GM12875 (cell line): ENCODE measurements around the gene GPR157.

Experiments used
- H3K4me3 ChIP-seq: one replicate; pipeline ENCODE4 v1.5.1; 2011; ENCODE audit warnings: low read depth, low read length, control low read depth
- CTCF ChIP-seq: IDR thresholded peaks from 2 replicates; pipeline ENCODE4 v1.5.1; 2011; ENCODE audit warnings: low read depth, mild to moderate bottlenecking, control low read depth, inconsistent platforms, low read length, moderate library complexity, borderline replicate concordance; ENCODE audit not compliant: insufficient read depth

Gene GPR157

DNA sequence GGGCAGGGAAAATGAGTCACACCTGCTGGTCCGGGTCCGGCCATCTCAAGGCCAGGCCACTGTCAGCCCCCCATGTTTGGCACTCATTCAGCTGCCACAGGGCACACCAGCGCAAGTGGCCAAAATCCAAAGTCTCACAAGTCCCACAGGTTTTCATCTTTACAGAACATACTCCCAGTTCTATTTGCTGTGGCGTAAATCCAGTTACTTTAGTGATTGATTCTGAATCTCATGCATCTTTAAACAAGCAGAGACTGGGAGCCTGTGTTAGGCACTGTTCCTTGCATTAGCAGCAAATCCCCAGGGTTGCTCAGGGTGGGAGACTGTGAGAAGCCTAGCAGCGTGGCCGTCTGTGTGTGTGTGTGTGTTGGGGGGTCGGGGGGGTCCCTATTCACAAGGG is 58.4 kb downstream of the GPR157 start:
- TF ChIP-seq CTCF: no peak
- H3K4me3 ChIP-seq: no peak overlapping the region

GRCh38 chr1:9069326-9070100 is 59.4 kb downstream of the GPR157 start, which contains the start of gene SLC2A5:
Gene SLC2A5 (minus strand): TSS chr1:9069635. CDS start chr1:9069536, 99 bp downstream.
- TF ChIP-seq CTCF: 0 out of 2 replicates have a peak, but pooled peaks have one; percentile 4

DNA sequence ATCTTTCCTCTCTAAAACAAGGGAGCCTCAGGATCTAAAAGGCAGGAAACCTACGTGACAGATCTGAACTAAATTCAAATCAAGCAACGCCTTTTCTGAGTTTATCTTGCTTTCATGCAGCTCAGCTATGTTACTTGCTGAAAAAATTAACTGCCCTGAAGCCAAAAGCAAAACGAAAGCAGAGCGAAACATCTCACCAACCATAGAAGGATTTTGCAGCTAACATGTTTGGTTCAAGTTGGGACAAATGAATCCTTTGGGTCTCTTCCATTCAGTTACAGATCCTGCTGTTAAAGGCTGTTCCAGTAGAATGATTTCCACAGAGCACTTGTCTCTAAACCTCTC is 59.9 kb downstream of the GPR157 start:
- H3K4me3 ChIP-seq: peak overlapping the region; percentile 57
- no peak for TF ChIP-seq CTCF

More at GRCh38 chr1:9069326-9070100, 59.4 kb downstream of the GPR157 start, which contains the start of gene SLC2A5:
- H3K4me3 ChIP-seq: peak within 1 kb of the TSS; percentile 57

DNA sequence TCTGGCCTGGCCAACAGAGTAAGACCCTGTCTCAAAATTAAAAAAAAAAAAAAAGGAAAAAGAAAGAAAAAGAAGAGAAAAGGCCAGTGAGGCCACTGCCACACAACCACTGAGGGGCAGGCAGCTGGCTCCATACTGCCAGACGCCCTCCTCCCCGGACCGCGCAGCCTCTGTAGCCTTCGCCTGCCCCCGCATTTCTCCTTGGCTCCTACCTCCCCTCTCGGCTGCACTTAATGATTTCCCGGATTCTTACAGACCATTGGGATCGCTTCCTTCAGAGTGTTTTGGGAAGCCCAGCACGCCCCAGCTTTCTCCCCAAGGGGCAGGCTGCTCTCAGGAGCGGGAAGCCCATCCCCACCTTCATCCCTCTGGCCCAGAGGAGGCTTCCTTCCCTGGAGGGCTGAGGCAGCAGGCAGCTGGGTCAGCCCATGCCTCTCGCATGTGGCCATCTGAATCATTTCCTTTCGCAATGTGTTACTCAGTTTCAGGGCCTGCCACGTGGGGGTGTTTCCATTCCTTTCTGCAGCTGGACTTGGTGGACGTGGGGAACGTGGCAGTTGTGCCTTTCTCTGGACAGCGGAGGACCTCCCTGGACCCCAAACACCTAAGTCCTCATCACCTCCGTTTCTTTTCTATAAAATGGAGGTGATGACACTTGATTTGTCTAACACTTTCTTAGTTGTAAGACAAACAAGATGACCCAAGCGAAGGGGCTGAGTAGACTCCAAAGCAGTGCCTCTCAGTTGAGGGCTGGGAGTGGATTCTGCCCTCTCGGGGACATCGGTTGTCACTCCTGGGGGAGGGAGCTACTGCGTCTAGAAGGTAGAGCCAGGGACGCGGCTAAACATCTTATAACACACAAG is 61.7 kb downstream of the GPR157 start:
- peak overlapping the region; percentile 6 for H3K4me3 ChIP-seq
- TF ChIP-seq CTCF: no peak

DNA sequence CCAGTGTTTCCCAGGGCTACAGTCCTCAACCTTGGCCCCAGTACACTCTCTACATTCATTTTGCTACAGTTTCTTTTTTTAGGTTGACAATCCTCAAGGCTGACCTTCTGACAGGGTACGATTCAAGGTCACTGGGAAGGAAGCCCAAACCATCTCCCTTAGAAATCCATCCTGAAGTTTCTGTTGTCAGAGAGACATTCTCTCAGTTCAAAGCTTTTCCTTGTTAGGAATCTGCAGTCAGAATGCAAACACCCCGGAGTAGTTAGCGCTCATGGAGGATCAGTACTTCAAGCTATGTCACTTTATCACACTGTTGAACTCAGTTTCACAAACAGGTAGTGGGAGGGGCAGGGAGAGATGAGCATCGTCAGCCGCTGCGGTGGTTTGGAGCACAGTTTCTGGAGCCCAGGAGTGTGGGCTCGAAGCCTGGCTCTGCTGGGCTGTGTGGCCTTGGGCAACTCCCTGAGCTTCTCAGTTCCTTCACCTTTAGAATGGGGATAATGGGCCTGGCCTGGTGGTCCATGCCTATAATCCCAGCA is 63.6 kb downstream of the GPR157 start:
- no peak for TF ChIP-seq CTCF
- no peak overlapping the region for H3K4me3 ChIP-seq

- no peak overlapping the region for H3K4me3 ChIP-seq
Measured at GRCh38 chr1:9062846-9063245, 66.1 kb downstream of the GPR157 start.

More at GRCh38 chr1:9062846-9063245, 66.1 kb downstream of the GPR157 start:
- TF ChIP-seq CTCF: no peak
